Ramos (cell line): ENCODE data around the gene LCE1F.

Experiments used
- in situ Hi-C: fragments of 300-500 bp; cut with MboI; formaldehyde crosslinking; loops from one replicate; pipeline ENCODE4 v1.14.3; 2022; ENCODE audit warnings: low sequenced_read_pairs; ENCODE audit not compliant: unreplicated experiment

Gene LCE1F

GRCh38 chr1:152768847-152769533, 6.0 kb upstream of the LCE1F start:
- in situ Hi-C loops, result no loop called here

GRCh38 chr1:152770411-152770810, 4.5 kb upstream of the LCE1F start:
- in situ Hi-C loops, result no loop called here

- in situ Hi-C loops, result no loop called here
Measured at GRCh38 chr1:152776361-152776760, 1.4 kb downstream of the LCE1F start.

- in situ Hi-C loops, result no loop called here
Measured at GRCh38 chr1:152777510-152778137, 2.7 kb downstream of the LCE1F start.

- in situ Hi-C loops, result no loop called here
Measured at GRCh38 chr1:152783095-152783494, 8.2 kb downstream of the LCE1F start.

GRCh38 chr1:152786077-152786476, 11.1 kb downstream of the LCE1F start, which contains the start of gene LCE1E:
LCE1E (plus strand) TSS chr1:152786257; CDS start chr1:152787300, 1,043 bp downstream.
- in situ Hi-C loops, result no loop called here

- in situ Hi-C loops, result no loop called here
Measured at GRCh38 chr1:152795686-152796085, 20.7 kb downstream of the LCE1F start.

- in situ Hi-C loops, result no loop called here
Measured at GRCh38 chr1:152796421-152796820, 21.5 kb downstream of the LCE1F start, which contains the start of gene LCE1D. LCE1D (plus strand) TSS chr1:152796721; CDS start chr1:152797795, 1,074 bp downstream.

GRCh38 chr1:152801333-152801732, 26.4 kb downstream of the LCE1F start:
- in situ Hi-C loops, result no loop called here

- in situ Hi-C loops, result no loop called here
Measured at GRCh38 chr1:152806576-152806975, 31.6 kb downstream of the LCE1F start, which contains the start of gene LCE1C. LCE1C (minus strand) TSS chr1:152806651; CDS start chr1:152805478, 1,173 bp downstream.

- in situ Hi-C loops, result no loop called here
Measured at GRCh38 chr1:152811050-152811449, 36.1 kb downstream of the LCE1F start.

GRCh38 chr1:152811671-152812070, 36.7 kb downstream of the LCE1F start, which contains the start of gene LCE1B:
LCE1B (plus strand) TSS chr1:152811971; CDS start chr1:152812447, 476 bp downstream.
- in situ Hi-C loops, result no loop called here

- in situ Hi-C loops, result no loop called here
Measured at GRCh38 chr1:152817309-152817708, 42.4 kb downstream of the LCE1F start.

GRCh38 chr1:152823294-152823693, 48.4 kb downstream of the LCE1F start:
- in situ Hi-C loops, result no loop called here

GRCh38 chr1:152824964-152825363, 50.0 kb downstream of the LCE1F start:
- in situ Hi-C loops, result no loop called here
